Ovary (tissue), 9 donors: ENCODE measurements around the gene CASP10. TPM values are rescaled to one million over a fixed set of nuclear protein-coding genes. Genes with fewer than 3 reads are reported as not detected.
A peak's percentile ranks its signal among the peaks of the same experiment; 100 is the strongest.

Experiments used
- DNase-seq, 5 donors: peaks; one replicate each; pipeline ENCODE4 v3.0.0-alpha.2; 2019 to 2020
- H3K27ac ChIP-seq, 2 donors: fragments of 200-600 bp; one replicate each; pipeline versions ENCODE4 v1.5.1 to v1.8.0; 2019 to 2022
- H3K27me3 ChIP-seq: fragments of 200-600 bp; one replicate; pipeline ENCODE4 v1.8.0; 2022
- H3K36me3 ChIP-seq: fragments of 200-600 bp; sonication (generic); one replicate; pipeline ENCODE4 v1.5.1; 2019
- H3K4me1 ChIP-seq: one replicate; pipeline ENCODE4 v1.8.1; 2013; ENCODE audit warnings: mild to moderate bottlenecking, moderate library complexity; ENCODE audit not compliant: insufficient read depth
- H3K4me3 ChIP-seq: fragments of 200-600 bp; sonication (generic); one replicate; pipeline ENCODE4 v1.5.1; 2017
- H3K9me3 ChIP-seq, 2 donors: fragments of 200-600 bp in 1 of 2; sonication (generic) in 1 of 2; one replicate each; pipeline versions ENCODE4 v1.5.1 to v1.8.1; 2013 to 2019; ENCODE audit warnings: mild to moderate bottlenecking in 1 of 2, moderate library complexity in 1 of 2
- EP300 ChIP-seq: sonication (generic); formaldehyde crosslinking; IDR thresholded peaks from one replicate; pipeline ENCODE4 v1.6.1; 2017; ENCODE audit warnings: antibody characterized with exemption
- POLR2A ChIP-seq: fragments of 450-650 bp; IDR thresholded peaks from one replicate; pipeline ENCODE4 v1.6.1; 2017; ENCODE audit warnings: antibody characterized with exemption, mild to moderate bottlenecking, moderate library complexity
- WGBS, 3 donors: extraction: QIAGEN DNeasy Blood & Tissue Kit in 1 of 3; methylation state at CpG; one replicate each; pipeline versions ENCODE4 v1.1.5 to v1.1.7; 2013 to 2017; 5-methylcytosine and 5-hydroxymethylcytosine counted together
- intact Hi-C, 4 donors: fragments of 100-400 bp; cut with DNase I; formaldehyde crosslinking; loops; one replicate each; pipeline versions ENCODE4 v1.11.0 to v1.15.1; 2022 to 2023
- polyA plus RNA-seq, 2 donors: library from polyadenylated mRNA; stranded (reverse); fragments of 200-250 nt in 1 of 2; fragments of 350-450 nt in 1 of 2; fragmentation: Illumina TruSeq in 1 of 2; extraction: RNeasy Lipid Tissue Mini Kit (QIAGEN cat#74804) in 1 of 2; gene quantifications; one replicate each; pipeline ENCODE4 v1.2.3, GENCODE V29; 2013 to 2014
- total RNA-seq, 7 donors: library from RNA; depleted of rRNA in 2 of 7; stranded (reverse); fragments of >200 nt in 2 of 7; fragmentation: NEBNext Ultra II Directional in 3 of 7; extraction: Animal tissue kit (Norgen Biotek cat#: 25700) in 3 of 7; gene quantifications; one replicate each; pipeline versions ENCODE4 v1.1.0 to v1.2.4, GENCODE V29; 2016 to 2023
- TF ChIP-seq, protein P1 (sequence below), 3 donors: fragments of 450-650 bp in 2 of 3; fragments of 200-600 bp in 1 of 3; IDR thresholded peaks; one replicate each; pipeline versions ENCODE4 v1.5.1 to v1.8.0; 2016 to 2022; ENCODE audit warnings: antibody characterized with exemption in 3 of 3, mild to moderate bottlenecking in 1 of 3
- donor health status: DM: no; HTN: no; CAD: no; lungs with moderate emphysema.
- donor health status: DM: no; HTN: no; CAD: no.
- donor health status: Bipolar disorder and iron deficiency.
- donor health status: DM: yes; HTN: yes; CAD: no.
- donor health status: DM: no; HTN: no; CAD: no.
- donor health status: DM: yes; HTN: yes; CAD: no.

CASP10 gene
- total and polyA plus RNA-seq, 9 donors: 2.1 to 19.0 (median 3.8) TPM

DNA sequence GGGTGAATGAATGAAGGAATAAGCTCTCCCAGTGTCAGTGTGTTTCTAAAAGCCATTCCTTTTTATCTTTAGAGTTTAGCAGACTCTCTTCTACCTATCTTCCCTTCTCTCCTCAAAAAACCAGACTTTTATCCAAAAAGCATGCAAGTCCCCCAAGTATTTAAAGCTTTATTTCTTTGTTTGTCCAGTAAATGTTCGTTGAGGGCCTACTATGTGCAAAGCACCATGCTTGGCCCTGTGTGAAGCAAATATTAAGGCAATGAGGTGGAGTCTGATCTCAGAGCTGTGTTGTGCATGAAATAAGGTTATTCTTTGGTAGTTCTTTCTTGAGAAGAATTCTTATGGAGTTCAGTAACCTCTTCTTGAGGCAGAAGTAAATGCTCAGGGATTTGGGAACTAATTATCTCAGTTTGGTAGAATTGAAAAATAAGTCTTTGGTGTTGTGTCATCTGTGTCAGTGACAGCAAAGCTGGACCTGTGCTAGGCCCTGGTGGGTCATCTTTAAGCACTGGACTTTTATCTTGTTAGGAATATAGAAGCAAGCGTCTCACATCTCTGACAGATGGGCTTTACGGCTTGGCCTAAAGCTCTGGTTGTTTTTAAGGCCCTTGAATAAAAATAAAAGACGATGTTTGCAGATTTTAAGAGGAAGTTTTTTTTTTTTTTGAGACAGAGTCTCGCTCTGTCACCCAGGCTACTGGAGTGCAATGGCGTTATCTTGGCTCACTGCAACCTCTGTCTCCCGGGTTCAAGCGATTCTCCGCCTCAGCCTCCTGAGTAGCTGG, 28.1 kb upstream of the CASP10 start:
- H3K4me1 ChIP-seq: peaks cover 8% of the 10 kb centered on the region
- H3K36me3 ChIP-seq: no peaks in the 10 kb centered on the region
- H3K27me3 ChIP-seq: no peaks in the 10 kb centered on the region
- H3K9me3 ChIP-seq: no peaks in the 10 kb centered on the region
- no peak overlapping the region for H3K4me3 ChIP-seq
- DNase-seq: no peak
- no peak overlapping the region for H3K27ac ChIP-seq
- intact Hi-C loops: no loop called here
- 92% methylated on average over 9 of the region's 9 CpGs for WGBS, 3 donors
- TF ChIP-seq POLR2A: no peak

DNA sequence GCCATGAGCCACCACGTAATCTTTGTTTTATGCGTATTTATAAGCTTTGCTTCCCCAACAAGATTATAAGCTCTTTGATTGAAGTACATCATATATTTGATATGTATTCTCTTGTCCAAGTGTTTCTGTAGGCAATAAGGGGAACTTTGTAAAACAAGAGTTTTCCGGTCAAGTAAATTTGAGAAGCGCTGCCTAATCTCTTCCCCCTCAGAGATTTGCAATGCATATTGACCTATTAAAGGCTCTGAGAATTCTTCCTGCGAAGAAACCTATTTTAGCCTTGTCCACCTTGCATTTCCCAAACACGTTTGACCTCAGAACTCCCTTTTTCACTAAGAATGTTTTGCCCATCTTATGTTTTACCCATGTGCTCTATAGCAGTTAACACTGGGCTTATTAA, 26.9 kb upstream of the CASP10 start:
- Histone ChIP-seq H3K27ac (no peak overlapping the region), H3K4me1 (peaks cover 8% of the 10 kb centered on the region), H3K36me3 (no peaks in the 10 kb centered on the region), H3K27me3 (no peaks in the 10 kb centered on the region), H3K4me3 (no peak overlapping the region), H3K9me3 (no peaks in the 10 kb centered on the region)
- DNase-seq: no peak
- 88 to 95% (median 89%) methylated on average over 6 of the region's 6 CpGs for WGBS, 3 donors
- intact Hi-C loops: no loop called here
- TF ChIP-seq EP300: no peak
- TF ChIP-seq POLR2A: no peak
- TF ChIP-seq, protein P1, sequence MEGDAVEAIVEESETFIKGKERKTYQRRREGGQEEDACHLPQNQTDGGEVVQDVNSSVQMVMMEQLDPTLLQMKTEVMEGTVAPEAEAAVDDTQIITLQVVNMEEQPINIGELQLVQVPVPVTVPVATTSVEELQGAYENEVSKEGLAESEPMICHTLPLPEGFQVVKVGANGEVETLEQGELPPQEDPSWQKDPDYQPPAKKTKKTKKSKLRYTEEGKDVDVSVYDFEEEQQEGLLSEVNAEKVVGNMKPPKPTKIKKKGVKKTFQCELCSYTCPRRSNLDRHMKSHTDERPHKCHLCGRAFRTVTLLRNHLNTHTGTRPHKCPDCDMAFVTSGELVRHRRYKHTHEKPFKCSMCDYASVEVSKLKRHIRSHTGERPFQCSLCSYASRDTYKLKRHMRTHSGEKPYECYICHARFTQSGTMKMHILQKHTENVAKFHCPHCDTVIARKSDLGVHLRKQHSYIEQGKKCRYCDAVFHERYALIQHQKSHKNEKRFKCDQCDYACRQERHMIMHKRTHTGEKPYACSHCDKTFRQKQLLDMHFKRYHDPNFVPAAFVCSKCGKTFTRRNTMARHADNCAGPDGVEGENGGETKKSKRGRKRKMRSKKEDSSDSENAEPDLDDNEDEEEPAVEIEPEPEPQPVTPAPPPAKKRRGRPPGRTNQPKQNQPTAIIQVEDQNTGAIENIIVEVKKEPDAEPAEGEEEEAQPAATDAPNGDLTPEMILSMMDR (IDR thresholded peaks at IDR 0.05): no peak

DNA sequence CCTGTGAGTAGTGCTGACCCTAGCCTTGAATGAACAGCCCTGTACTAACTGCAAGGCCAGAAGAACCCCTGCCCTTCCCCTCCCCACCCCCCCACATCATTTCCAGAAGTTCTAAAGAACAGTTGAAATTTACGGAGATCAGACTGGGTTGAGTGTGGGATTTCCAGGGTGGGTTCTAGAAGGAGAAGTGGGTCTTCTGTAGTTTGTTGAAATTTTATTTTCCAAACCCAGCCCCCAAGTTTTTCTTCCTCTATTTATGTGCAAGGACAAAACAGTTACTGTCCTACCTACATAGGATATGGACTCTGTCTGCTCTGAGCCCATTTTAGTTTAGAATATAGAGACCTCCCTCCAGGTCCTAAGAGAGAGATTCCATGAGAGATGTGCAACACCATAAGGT, 26.3 kb upstream of the CASP10 start:
- DNase-seq: no peak
- intact Hi-C loops: no loop called here
- Histone ChIP-seq H3K27ac (no peak overlapping the region), H3K4me1 (peaks cover 7% of the 10 kb centered on the region), H3K4me3 (no peak overlapping the region), H3K9me3 (no peaks in the 10 kb centered on the region), H3K36me3 (no peaks in the 10 kb centered on the region), H3K27me3 (no peaks in the 10 kb centered on the region)
- WGBS, 3 donors: 0 to 96% (median 46%) methylated on average over 1 of the region's 1 CpG
- no peak for TF ChIP-seq POLR2A
- TF ChIP-seq EP300: no peak
- TF ChIP-seq, protein P1 (IDR thresholded peaks at IDR 0.05): no peak

DNA sequence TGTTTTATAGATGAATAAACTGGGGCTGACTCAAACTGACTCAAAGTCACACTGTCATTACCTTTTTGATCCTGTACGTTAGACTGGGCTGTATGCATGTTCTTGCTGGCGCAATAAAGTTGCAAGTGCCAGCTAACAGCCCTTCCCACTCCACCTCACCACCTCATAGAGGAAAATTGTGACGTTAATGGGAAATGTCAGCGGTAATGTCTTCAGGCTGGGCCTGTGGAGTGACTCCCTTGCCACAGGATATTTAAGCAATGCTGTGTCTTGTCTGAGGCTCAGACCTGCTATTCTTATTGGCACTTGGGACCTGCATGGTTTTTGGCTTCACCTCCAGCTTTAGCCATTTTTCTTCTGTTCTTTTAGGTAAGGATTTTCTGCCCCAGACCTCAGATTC, 25.2 kb upstream of the CASP10 start:
- no peaks in the 10 kb centered on the region for H3K27me3 ChIP-seq
- H3K4me1 ChIP-seq: peaks cover 6% of the 10 kb centered on the region
- H3K4me3 ChIP-seq: no peak overlapping the region
- no peaks in the 10 kb centered on the region for H3K36me3 ChIP-seq
- no peak for DNase-seq
- TF ChIP-seq POLR2A: no peak
- TF ChIP-seq, protein P1 (IDR thresholded peaks at IDR 0.05): no peak
- no peak for TF ChIP-seq EP300
- WGBS, 3 donors: 62 to 83% (median 80%) methylated on average over 4 of the region's 4 CpGs
- no peaks in the 10 kb centered on the region for H3K9me3 ChIP-seq
- peak overlapping the region in 1 of 2 donors; percentile 1 for H3K27ac ChIP-seq
- intact Hi-C loops: no loop called here
